Uterus (tissue), 2 donors: Measurements from ENCODE around the gene NEK6.

ENCODE experiments used
- CTCF ChIP-seq, 4 experiments: fragments of 200-600 bp in 2 of 4; fragments of 450-650 bp in 2 of 4; sonication (generic) in 2 of 4; IDR thresholded peaks; one replicate each; pipeline ENCODE4 v1.5.1; 2016 to 2019; ENCODE audit warnings: antibody characterized with exemption in 4 of 4, mild to moderate bottlenecking in 2 of 4, moderate library complexity in 1 of 4
- POLR2A ChIP-seq, 2 donors: fragments of 450-650 bp; IDR thresholded peaks; one replicate each; pipeline ENCODE4 v1.6.1; 2016; ENCODE audit warnings: antibody characterized with exemption in 2 of 2, mild to moderate bottlenecking in 1 of 2, moderate library complexity in 1 of 2

GRCh38 chr9:124359855-124360678, 102.3 kb downstream of the NEK6 start:
- TF ChIP-seq POLR2A (IDR thresholded peaks at IDR 0.05) (no peak), CTCF (IDR thresholded peaks at IDR 0.05) (no peak)
